Tibial artery (tissue), 4 donors: ENCODE data around the gene PARN.

Source experiments
- DNase-seq, 2 donors: peaks; one replicate each; pipeline ENCODE4 v3.0.0-alpha.2; 2019
- H3K27ac ChIP-seq, 2 donors: fragments of 200-600 bp; sonication (generic) in 1 of 2; 1 replicate in 1 of 2; 2 replicates in 1 of 2; pipeline ENCODE4 v1.5.1; 2018 to 2019; ENCODE audit warnings: mild to moderate bottlenecking in 1 of 2
- H3K27me3 ChIP-seq, 2 donors: fragments of 200-600 bp; sonication (generic) in 1 of 2; one replicate each; pipeline versions ENCODE4 v1.5.1 to v1.6.0; 2016 to 2019
- H3K36me3 ChIP-seq, 3 donors: fragments of 200-600 bp; sonication (generic) in 2 of 3; one replicate each; pipeline ENCODE4 v1.5.1; 2016 to 2019; ENCODE audit warnings: mild to moderate bottlenecking in 2 of 3
- H3K4me1 ChIP-seq, 4 donors: fragments of 200-600 bp; sonication (generic) in 2 of 4; 1 replicate in 3 of 4; 2 replicates in 1 of 4; pipeline ENCODE4 v1.5.1; 2016 to 2019
- H3K4me3 ChIP-seq, 2 donors: fragments of 200-600 bp; sonication (generic) in 1 of 2; 1 replicate in 1 of 2; 2 replicates in 1 of 2; pipeline ENCODE4 v1.5.1; 2018 to 2019; ENCODE audit warnings: mild to moderate bottlenecking in 2 of 2
- H3K9me3 ChIP-seq, 3 donors: fragments of 200-600 bp; sonication (generic) in 1 of 3; one replicate each; pipeline ENCODE4 v1.5.1; 2016 to 2019
- intact Hi-C: fragments of 100-400 bp; cut with DNase I; formaldehyde crosslinking; loops from one replicate; pipeline ENCODE4 v1.15.0; 2023; ENCODE audit warnings: low total_unique reads
- TF ChIP-seq, protein P1 (sequence below), 2 experiments: fragments of 200-600 bp in 1 of 2; fragments of 450-650 bp in 1 of 2; IDR thresholded peaks; one replicate each; pipeline ENCODE4 v1.5.1; 2017 to 2019; ENCODE audit warnings: antibody characterized with exemption in 2 of 2, mild to moderate bottlenecking in 1 of 2, moderate library complexity in 1 of 2

Gene PARN, protein sequence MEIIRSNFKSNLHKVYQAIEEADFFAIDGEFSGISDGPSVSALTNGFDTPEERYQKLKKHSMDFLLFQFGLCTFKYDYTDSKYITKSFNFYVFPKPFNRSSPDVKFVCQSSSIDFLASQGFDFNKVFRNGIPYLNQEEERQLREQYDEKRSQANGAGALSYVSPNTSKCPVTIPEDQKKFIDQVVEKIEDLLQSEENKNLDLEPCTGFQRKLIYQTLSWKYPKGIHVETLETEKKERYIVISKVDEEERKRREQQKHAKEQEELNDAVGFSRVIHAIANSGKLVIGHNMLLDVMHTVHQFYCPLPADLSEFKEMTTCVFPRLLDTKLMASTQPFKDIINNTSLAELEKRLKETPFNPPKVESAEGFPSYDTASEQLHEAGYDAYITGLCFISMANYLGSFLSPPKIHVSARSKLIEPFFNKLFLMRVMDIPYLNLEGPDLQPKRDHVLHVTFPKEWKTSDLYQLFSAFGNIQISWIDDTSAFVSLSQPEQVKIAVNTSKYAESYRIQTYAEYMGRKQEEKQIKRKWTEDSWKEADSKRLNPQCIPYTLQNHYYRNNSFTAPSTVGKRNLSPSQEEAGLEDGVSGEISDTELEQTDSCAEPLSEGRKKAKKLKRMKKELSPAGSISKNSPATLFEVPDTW

GRCh38 chr16:14629919-14630619 is at the start of gene PARN:
Gene PARN (minus strand): TSS chr16:14630260. CDS start chr16:14630125, 135 bp downstream.
- peak within 1 kb of the TSS; percentile 88 to 90 for H3K27ac ChIP-seq
- H3K9me3 ChIP-seq = no peaks in the 10 kb centered on the region
- peaks cover 0 to 46% (median 25%) of the 10 kb centered on the region in 4 donors for H3K4me1 ChIP-seq
- peak within 1 kb of the TSS; percentile 79 to 89 for H3K4me3 ChIP-seq
- intact Hi-C loops = loop anchor here (10.0 kb wide), 1 partner anchor 325 kb away; no protein-coding TSS in a partner anchor
- TF ChIP-seq, protein P1, sequence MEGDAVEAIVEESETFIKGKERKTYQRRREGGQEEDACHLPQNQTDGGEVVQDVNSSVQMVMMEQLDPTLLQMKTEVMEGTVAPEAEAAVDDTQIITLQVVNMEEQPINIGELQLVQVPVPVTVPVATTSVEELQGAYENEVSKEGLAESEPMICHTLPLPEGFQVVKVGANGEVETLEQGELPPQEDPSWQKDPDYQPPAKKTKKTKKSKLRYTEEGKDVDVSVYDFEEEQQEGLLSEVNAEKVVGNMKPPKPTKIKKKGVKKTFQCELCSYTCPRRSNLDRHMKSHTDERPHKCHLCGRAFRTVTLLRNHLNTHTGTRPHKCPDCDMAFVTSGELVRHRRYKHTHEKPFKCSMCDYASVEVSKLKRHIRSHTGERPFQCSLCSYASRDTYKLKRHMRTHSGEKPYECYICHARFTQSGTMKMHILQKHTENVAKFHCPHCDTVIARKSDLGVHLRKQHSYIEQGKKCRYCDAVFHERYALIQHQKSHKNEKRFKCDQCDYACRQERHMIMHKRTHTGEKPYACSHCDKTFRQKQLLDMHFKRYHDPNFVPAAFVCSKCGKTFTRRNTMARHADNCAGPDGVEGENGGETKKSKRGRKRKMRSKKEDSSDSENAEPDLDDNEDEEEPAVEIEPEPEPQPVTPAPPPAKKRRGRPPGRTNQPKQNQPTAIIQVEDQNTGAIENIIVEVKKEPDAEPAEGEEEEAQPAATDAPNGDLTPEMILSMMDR (IDR thresholded peaks at IDR 0.05) = peak in 1 of 2 experiments; percentile 13
- H3K36me3 ChIP-seq = peaks cover 22 to 29% (median 23%) of the 10 kb centered on the region in 3 donors
- peak; percentile 95 to 98 for DNase-seq
- H3K27me3 ChIP-seq = no peaks in the 10 kb centered on the region

- DNase-seq = no peak
- TF ChIP-seq, protein P1 (IDR thresholded peaks at IDR 0.05) = no peak
- Histone ChIP-seq H3K9me3 (no peaks in the 10 kb centered on the region), H3K27ac (no peak overlapping the region), H3K27me3 (peaks cover 0 to 8% of the 10 kb centered on the region in 2 donors), H3K4me3 (no peak overlapping the region), H3K4me1 (no peaks in the 10 kb centered on the region), H3K36me3 (no peaks in the 10 kb centered on the region)
- intact Hi-C loops = no loop called here
Measured at GRCh38 chr16:14678748-14679497, 48.9 kb upstream of the PARN start.

- TF ChIP-seq, protein P1 (IDR thresholded peaks at IDR 0.05) = no peak
Measured at GRCh38 chr16:14677627-14678026, 47.6 kb upstream of the PARN start.

DNA sequence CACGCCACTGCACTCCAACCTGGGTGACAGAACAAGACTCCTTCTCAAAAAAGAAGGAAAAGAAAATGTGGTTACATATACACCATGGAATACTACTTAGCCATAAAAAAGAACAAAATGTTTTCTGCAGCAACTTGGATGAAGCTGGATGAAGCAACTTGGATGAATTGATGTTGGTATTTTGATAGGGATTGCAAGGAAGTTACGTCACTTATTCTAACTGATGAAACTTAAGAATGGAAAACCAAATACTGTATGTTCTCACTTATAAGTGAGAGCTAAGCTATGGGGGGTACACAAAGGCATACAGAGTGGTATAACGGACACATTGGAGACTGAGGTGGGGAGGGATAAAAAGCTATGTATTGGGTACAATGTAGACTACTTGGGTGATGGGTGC is 46.6 kb upstream of the PARN start:
- intact Hi-C loops = no loop called here

More at GRCh38 chr16:14677627-14678026, 47.6 kb upstream of the PARN start:
- H3K4me3 ChIP-seq = no peak overlapping the region
- H3K36me3 ChIP-seq = no peaks in the 10 kb centered on the region
- no peak overlapping the region for H3K27ac ChIP-seq
- H3K27me3 ChIP-seq = peaks cover 0 to 8% of the 10 kb centered on the region in 2 donors
- DNase-seq = no peak
- H3K4me1 ChIP-seq = no peaks in the 10 kb centered on the region
- intact Hi-C loops = no loop called here
- no peaks in the 10 kb centered on the region for H3K9me3 ChIP-seq

More for the DNA sequence above, 46.6 kb upstream of the PARN start:
- Histone ChIP-seq H3K9me3 (no peaks in the 10 kb centered on the region), H3K27me3 (peaks cover 0 to 8% of the 10 kb centered on the region in 2 donors), H3K4me3 (no peak overlapping the region), H3K4me1 (no peaks in the 10 kb centered on the region), H3K27ac (no peak overlapping the region), H3K36me3 (no peaks in the 10 kb centered on the region)
- DNase-seq = no peak
- TF ChIP-seq, protein P1 (IDR thresholded peaks at IDR 0.05) = no peak
